Smooth muscle cell (in vitro differentiated cells): ENCODE data around the gene ACOD1. TPM values are rescaled to one million over a fixed set of nuclear protein-coding genes. Genes with fewer than 3 reads are reported as not detected.

Experiments
- DNase-seq: peaks from one replicate; lab custom pipeline; 2025; ENCODE audit not compliant: unreplicated experiment; lab: John Stamatoyannopoulos, UW
- H2AFZ ChIP-seq: fragments of 200-600 bp; sonication (generic); 2 replicates; pipeline ENCODE4 v1.6.0; 2016; ENCODE audit warnings: antibody characterized with exemption, low read depth, mild to moderate bottlenecking
- H3F3A ChIP-seq: fragments of 200-600 bp; sonication (generic); 2 replicates; pipeline ENCODE4 v1.6.0; 2017; ENCODE audit warnings: antibody characterized with exemption, low read depth
- H3K27ac ChIP-seq: fragments of 200-600 bp; sonication (generic); 2 replicates; pipeline ENCODE4 v1.5.1; 2016; ENCODE audit warnings: low read depth, mild to moderate bottlenecking
- H3K27me3 ChIP-seq: fragments of 200-600 bp; sonication (generic); 2 replicates; pipeline ENCODE4 v1.6.1; 2016; ENCODE audit warnings: low read depth, mild to moderate bottlenecking
- H3K36me3 ChIP-seq: fragments of 200-600 bp; sonication (generic); 2 replicates; pipeline ENCODE4 v1.5.1; 2016; ENCODE audit warnings: low read depth
- H3K4me1 ChIP-seq: fragments of 200-600 bp; sonication (generic); 2 replicates; pipeline ENCODE4 v1.5.1; 2016; ENCODE audit warnings: low read depth
- H3K4me2 ChIP-seq: fragments of 200-600 bp; sonication (generic); 2 replicates; pipeline ENCODE4 v1.6.0; 2016; ENCODE audit warnings: mild to moderate bottlenecking
- H3K4me3 ChIP-seq: fragments of 200-600 bp; sonication (generic); 2 replicates; pipeline ENCODE4 v1.5.1; 2016; ENCODE audit warnings: mild to moderate bottlenecking
- H3K79me2 ChIP-seq: fragments of 200-600 bp; sonication (generic); 2 replicates; pipeline ENCODE4 v1.6.0; 2016; ENCODE audit warnings: low read depth, mild to moderate bottlenecking
- H3K9ac ChIP-seq: fragments of 200-600 bp; sonication (generic); 2 replicates; pipeline ENCODE4 v1.6.0; 2016; ENCODE audit warnings: low read depth
- H3K9me3 ChIP-seq: fragments of 200-600 bp; sonication (generic); replicated peaks from 2 replicates; pipeline ENCODE4 v1.5.1; 2016; ENCODE audit warnings: low read depth
- H4K20me1 ChIP-seq: fragments of 200-600 bp; sonication (generic); 2 replicates; pipeline ENCODE4 v1.6.0; 2016; ENCODE audit warnings: low read depth
- CTCF ChIP-seq: fragments of 200-600 bp; sonication (generic); IDR thresholded peaks from 2 replicates; pipeline ENCODE4 v1.5.1; 2017; ENCODE audit warnings: borderline replicate concordance, mild to moderate bottlenecking, antibody characterized with exemption; ENCODE audit not compliant: insufficient read depth, poor library complexity, severe bottlenecking
- WGBS: methylation state at CpG from one replicate; pipeline ENCODE4 v1.1.7; 2016; ENCODE audit warnings: low lambda C conversion rate; 5-methylcytosine and 5-hydroxymethylcytosine counted together
- polyA plus RNA-seq: library from polyadenylated mRNA; unstranded; fragments of >200 nt; fragmentation: Nextera tagmentation; extraction: Ambion mirVana; gene quantifications from 2 replicates; pipeline ENCODE4 v1.2.1, GENCODE V29; 2016
- total RNA-seq: library from RNA; depleted of rRNA; stranded (reverse); fragments of >200 nt; gene quantifications from 2 replicates; pipeline ENCODE4 v1.2.3, GENCODE V29; 2014

ACOD1 gene
- total and polyA plus RNA-seq, 2 experiments from 2014 or later = not detected

GRCh38 chr13:76943646-76944045 is 4.7 kb upstream of the ACOD1 start:
- H3K4me1 ChIP-seq = no peaks in the 10 kb centered on the region
- no peaks in the 10 kb centered on the region for H3K27me3 ChIP-seq
- H3K9ac ChIP-seq = no peak overlapping the region
- no peaks in the 10 kb centered on the region for H3K9me3 ChIP-seq
- no peaks in the 10 kb centered on the region for H4K20me1 ChIP-seq
- no peaks in the 10 kb centered on the region for H3F3A ChIP-seq
- TF ChIP-seq CTCF = no peak
- 56% methylated on average over 2 of the region's 2 CpGs for WGBS
- no peaks in the 10 kb centered on the region for H3K79me2 ChIP-seq
- H3K27ac ChIP-seq = no peak overlapping the region
- no peak overlapping the region for H3K4me3 ChIP-seq
- H2AFZ ChIP-seq = no peak overlapping the region
- H3K36me3 ChIP-seq = no peaks in the 10 kb centered on the region
- H3K4me2 ChIP-seq = no peak overlapping the region
- DNase-seq = no peak

- no peak for DNase-seq
- Histone ChIP-seq H3K9me3 (no peaks in the 10 kb centered on the region), H3K36me3 (no peaks in the 10 kb centered on the region), H3K4me2 (no peak overlapping the region), H3K27ac (no peak overlapping the region), H4K20me1 (no peaks in the 10 kb centered on the region), H2AFZ (no peak overlapping the region), H3K79me2 (no peaks in the 10 kb centered on the region), H3K27me3 (no peaks in the 10 kb centered on the region), H3K4me1 (no peaks in the 10 kb centered on the region), H3K4me3 (no peak overlapping the region), H3K9ac (no peak overlapping the region), H3F3A (no peaks in the 10 kb centered on the region)
- 85% methylated on average over 4 of the region's 4 CpGs for WGBS
- TF ChIP-seq CTCF = no peak
Observed at GRCh38 chr13:76944456-76944855, 3.9 kb upstream of the ACOD1 start.

- H3K9ac ChIP-seq = no peak overlapping the region
- H3K79me2 ChIP-seq = no peaks in the 10 kb centered on the region
- no peak overlapping the region for H3K27ac ChIP-seq
- H3F3A ChIP-seq = no peaks in the 10 kb centered on the region
- peaks cover 9% of the 10 kb centered on the region for H3K27me3 ChIP-seq
- whole genome bisulfite sequencing = 89% methylated on average over 2 of the region's 2 CpGs
- H2AFZ ChIP-seq = no peak overlapping the region
- H3K9me3 ChIP-seq = no peaks in the 10 kb centered on the region
- H3K4me2 ChIP-seq = no peak overlapping the region
- no peak overlapping the region for H3K4me3 ChIP-seq
- no peaks in the 10 kb centered on the region for H4K20me1 ChIP-seq
- no peak for TF ChIP-seq CTCF
- H3K4me1 ChIP-seq = no peaks in the 10 kb centered on the region
- no peaks in the 10 kb centered on the region for H3K36me3 ChIP-seq
- DNase-seq = no peak
Observed at GRCh38 chr13:76950101-76950500, 1.8 kb downstream of the ACOD1 start.

GRCh38 chr13:76953968-76954367 is 5.7 kb downstream of the ACOD1 start:
- no peak for DNase-seq
- Histone ChIP-seq H3K27me3 (peaks cover 9% of the 10 kb centered on the region), H3F3A (no peaks in the 10 kb centered on the region), H3K4me3 (no peak overlapping the region), H3K4me1 (no peaks in the 10 kb centered on the region), H3K9ac (no peak overlapping the region), H3K79me2 (no peaks in the 10 kb centered on the region), H3K9me3 (no peaks in the 10 kb centered on the region), H3K36me3 (no peaks in the 10 kb centered on the region), H3K4me2 (no peak overlapping the region), H3K27ac (no peak overlapping the region), H2AFZ (no peak overlapping the region), H4K20me1 (no peaks in the 10 kb centered on the region)
- no peak for TF ChIP-seq CTCF
- WGBS = 92% methylated on average over 3 of the region's 3 CpGs
